ENCODE data around the gene BGN.

Gene BGN

GRCh38 chrX:153463556-153463955 lies 31.2 kb upstream of the BGN start:
- Mint-ChIP-seq H3K36me3 (ENCODE audit: low read depth) (peaks cover 28% of the 10 kb centered on the region), H3K4me3 (no peak overlapping the region), H3K9me3 (peaks cover 18% of the 10 kb centered on the region), H3K27ac (no peak overlapping the region), H3K27me3 (ENCODE audit: low read depth) (no peaks in the 10 kb centered on the region), H3K4me1 (peaks cover 12% of the 10 kb centered on the region)
- TF ChIP-seq, protein P1, sequence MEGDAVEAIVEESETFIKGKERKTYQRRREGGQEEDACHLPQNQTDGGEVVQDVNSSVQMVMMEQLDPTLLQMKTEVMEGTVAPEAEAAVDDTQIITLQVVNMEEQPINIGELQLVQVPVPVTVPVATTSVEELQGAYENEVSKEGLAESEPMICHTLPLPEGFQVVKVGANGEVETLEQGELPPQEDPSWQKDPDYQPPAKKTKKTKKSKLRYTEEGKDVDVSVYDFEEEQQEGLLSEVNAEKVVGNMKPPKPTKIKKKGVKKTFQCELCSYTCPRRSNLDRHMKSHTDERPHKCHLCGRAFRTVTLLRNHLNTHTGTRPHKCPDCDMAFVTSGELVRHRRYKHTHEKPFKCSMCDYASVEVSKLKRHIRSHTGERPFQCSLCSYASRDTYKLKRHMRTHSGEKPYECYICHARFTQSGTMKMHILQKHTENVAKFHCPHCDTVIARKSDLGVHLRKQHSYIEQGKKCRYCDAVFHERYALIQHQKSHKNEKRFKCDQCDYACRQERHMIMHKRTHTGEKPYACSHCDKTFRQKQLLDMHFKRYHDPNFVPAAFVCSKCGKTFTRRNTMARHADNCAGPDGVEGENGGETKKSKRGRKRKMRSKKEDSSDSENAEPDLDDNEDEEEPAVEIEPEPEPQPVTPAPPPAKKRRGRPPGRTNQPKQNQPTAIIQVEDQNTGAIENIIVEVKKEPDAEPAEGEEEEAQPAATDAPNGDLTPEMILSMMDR (IDR thresholded peaks at IDR 0.05; ENCODE audit: unreplicated experiment in 3 of 3) = no peak

GRCh38 chrX:153464116-153464515 lies 30.7 kb upstream of the BGN start:
- H3K27me3 Mint-ChIP-seq (ENCODE audit: low read depth) = no peaks in the 10 kb centered on the region
- no peak overlapping the region for H3K27ac Mint-ChIP-seq
- TF ChIP-seq, protein P1 (IDR thresholded peaks at IDR 0.05; ENCODE audit: unreplicated experiment in 3 of 3) = no peak

DNA sequence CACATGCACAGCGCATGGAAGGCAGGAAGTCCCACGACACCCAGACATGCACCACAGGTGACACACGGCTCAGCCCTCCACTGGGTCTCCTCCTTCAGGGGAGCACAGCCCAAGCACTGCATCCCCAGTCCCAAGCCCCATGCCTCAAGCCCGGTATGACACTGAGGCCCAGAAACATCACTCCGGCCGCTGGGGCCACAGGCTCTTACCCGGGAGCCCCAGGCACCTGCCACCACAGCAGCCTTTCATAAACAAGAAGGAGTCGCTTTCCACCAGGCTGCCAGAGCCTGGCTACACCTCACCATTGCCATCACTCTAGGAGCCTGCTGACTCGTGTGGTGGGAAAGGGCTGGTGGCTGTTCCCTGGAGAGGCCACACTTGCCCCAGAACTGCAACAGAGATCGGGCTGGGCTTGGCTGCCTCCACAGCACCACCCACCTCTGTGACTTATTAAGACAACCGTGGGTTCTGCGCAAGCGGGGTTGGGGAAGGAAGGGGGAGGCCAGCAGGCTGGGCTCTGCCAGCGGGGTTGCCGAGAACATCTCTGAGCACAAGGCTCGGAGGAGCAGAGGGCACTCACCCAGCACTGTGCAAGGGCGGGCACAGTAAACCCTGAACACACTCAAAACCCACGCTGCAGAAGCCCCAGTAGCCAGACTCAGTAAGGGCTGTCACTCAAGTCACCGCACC lies 28.9 kb upstream of the BGN start:
- Mint-ChIP-seq H3K36me3 (ENCODE audit: low read depth) (peaks cover 14% of the 10 kb centered on the region), H3K4me3 (no peak overlapping the region), H3K9me3 (peaks cover 12% of the 10 kb centered on the region), H3K27ac (no peak overlapping the region), H3K27me3 (ENCODE audit: low read depth) (no peaks in the 10 kb centered on the region), H3K4me1 (no peaks in the 10 kb centered on the region)
- TF ChIP-seq, protein P1 (IDR thresholded peaks at IDR 0.05; ENCODE audit: unreplicated experiment in 3 of 3) = no peak

More at GRCh38 chrX:153464116-153464515, 30.7 kb upstream of the BGN start:
- Mint-ChIP-seq H3K4me1 (peaks cover 10% of the 10 kb centered on the region), H3K9me3 (peaks cover 16% of the 10 kb centered on the region), H3K36me3 (ENCODE audit: low read depth) (peaks cover 24% of the 10 kb centered on the region), H3K4me3 (no peak overlapping the region)

- TF ChIP-seq, protein P1 (IDR thresholded peaks at IDR 0.05; ENCODE audit: unreplicated experiment in 3 of 3) = no peak
- Mint-ChIP-seq H3K9me3 (peaks cover 12% of the 10 kb centered on the region), H3K27me3 (ENCODE audit: low read depth) (no peaks in the 10 kb centered on the region), H3K4me3 (peak overlapping the region; percentile 61 to 66 (median 63)), H3K36me3 (ENCODE audit: low read depth) (peaks cover 3% of the 10 kb centered on the region), H3K27ac (no peak overlapping the region), H3K4me1 (peaks cover 5% of the 10 kb centered on the region)
Measured at GRCh38 chrX:153468008-153468580, 26.7 kb upstream of the BGN start.

DNA sequence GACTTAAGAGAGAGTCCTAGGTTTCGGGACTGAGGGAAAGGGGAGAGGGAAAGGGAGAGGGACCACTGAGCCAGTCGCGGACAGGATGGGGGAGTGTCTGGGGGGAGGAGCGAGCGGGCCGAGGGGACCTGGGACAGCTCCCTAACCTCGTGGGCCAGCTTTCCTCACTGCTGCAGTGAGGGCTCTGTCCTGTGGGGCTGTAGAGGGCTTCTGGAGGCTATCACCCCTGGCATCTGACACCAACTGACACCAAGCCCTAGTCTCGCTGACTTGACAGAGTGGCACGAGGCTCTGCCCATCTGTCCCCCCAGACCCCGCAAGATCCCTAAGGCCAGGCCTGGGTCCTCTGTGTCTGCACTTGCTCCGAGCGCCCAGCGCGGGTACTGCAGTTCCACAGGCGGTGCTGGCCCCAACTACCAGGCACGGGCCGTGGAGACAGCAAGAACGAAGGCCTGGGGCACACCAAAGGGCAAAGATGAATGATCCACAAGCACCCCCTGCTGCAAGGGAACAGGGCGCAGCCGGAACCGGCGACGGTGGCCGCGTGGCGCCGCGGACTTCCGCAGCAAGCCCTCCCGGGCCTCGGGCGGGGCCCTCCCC lies 24.9 kb upstream of the BGN start:
- peaks cover 3% of the 10 kb centered on the region for H3K36me3 Mint-ChIP-seq (ENCODE audit: low read depth)
- H3K27me3 Mint-ChIP-seq (ENCODE audit: low read depth) = no peaks in the 10 kb centered on the region
- peak overlapping the region; percentile 80 to 87 (median 87) for H3K4me3 Mint-ChIP-seq
- TF ChIP-seq, protein P1 (IDR thresholded peaks at IDR 0.05; ENCODE audit: unreplicated experiment in 3 of 3) = peak in 2 of 3 experiments; percentile 1 to 11
- H3K27ac Mint-ChIP-seq = no peak overlapping the region
- peaks cover 9% of the 10 kb centered on the region for H3K4me1 Mint-ChIP-seq
- H3K9me3 Mint-ChIP-seq = peaks cover 8% of the 10 kb centered on the region

Measured in nephron (organoid).